Lower lobe of right lung (tissue), 2 donors: ENCODE results near the gene WWTR1. TPM values are rescaled to one million over a fixed set of nuclear protein-coding genes. Genes with fewer than 3 reads are reported as not detected.

ENCODE experiments used
- ATAC-seq, 2 donors: fragments of 200-7000 bp; cut with Tn5 transposase; one replicate each; pipeline ENCODE4 v1.9.1; 2020 to 2022; ENCODE audit warnings: mild to moderate bottlenecking in 2 of 2, moderate library complexity in 2 of 2
- DNase-seq: peaks from one replicate; pipeline ENCODE4 v3.0.0-alpha.2; 2020
- H3K27ac ChIP-seq: fragments of 200-600 bp; one replicate; pipeline ENCODE4 v1.8.0; 2022
- H3K27me3 ChIP-seq: fragments of 200-600 bp; one replicate; pipeline ENCODE4 v1.8.0; 2022; ENCODE audit warnings: low read depth
- H3K36me3 ChIP-seq: fragments of 200-600 bp; one replicate; pipeline ENCODE4 v1.8.0; 2022; ENCODE audit warnings: mild to moderate bottlenecking
- H3K4me1 ChIP-seq: fragments of 200-600 bp; one replicate; pipeline ENCODE4 v1.8.0; 2022
- H3K4me3 ChIP-seq: fragments of 200-600 bp; one replicate; pipeline ENCODE4 v1.8.0; 2022; ENCODE audit warnings: mild to moderate bottlenecking
- H3K9me3 ChIP-seq: fragments of 200-600 bp; one replicate; pipeline ENCODE4 v1.8.0; 2022
- intact Hi-C: fragments of 100-400 bp; cut with DNase I; formaldehyde crosslinking; loops from one replicate; pipeline ENCODE4 v1.11.0; 2022
- total RNA-seq: library from RNA; stranded (reverse); fragmentation: NEBNext Ultra II Directional; extraction: Animal tissue kit (Norgen Biotek cat#: 25700); gene quantifications from one replicate; pipeline ENCODE4 v1.2.1, GENCODE V29; 2021
- TF ChIP-seq, protein P1 (sequence below): fragments of 200-600 bp; IDR thresholded peaks from one replicate; pipeline ENCODE4 v1.8.0; 2022; ENCODE audit warnings: antibody characterized with exemption, mild to moderate bottlenecking
- donor health status: DM: no; HTN: yes; CAD: no; lungs with severe emphysema.

WWTR1 gene
- total RNA-seq, 1 donor from 2014 or later: 89.5 TPM

DNA sequence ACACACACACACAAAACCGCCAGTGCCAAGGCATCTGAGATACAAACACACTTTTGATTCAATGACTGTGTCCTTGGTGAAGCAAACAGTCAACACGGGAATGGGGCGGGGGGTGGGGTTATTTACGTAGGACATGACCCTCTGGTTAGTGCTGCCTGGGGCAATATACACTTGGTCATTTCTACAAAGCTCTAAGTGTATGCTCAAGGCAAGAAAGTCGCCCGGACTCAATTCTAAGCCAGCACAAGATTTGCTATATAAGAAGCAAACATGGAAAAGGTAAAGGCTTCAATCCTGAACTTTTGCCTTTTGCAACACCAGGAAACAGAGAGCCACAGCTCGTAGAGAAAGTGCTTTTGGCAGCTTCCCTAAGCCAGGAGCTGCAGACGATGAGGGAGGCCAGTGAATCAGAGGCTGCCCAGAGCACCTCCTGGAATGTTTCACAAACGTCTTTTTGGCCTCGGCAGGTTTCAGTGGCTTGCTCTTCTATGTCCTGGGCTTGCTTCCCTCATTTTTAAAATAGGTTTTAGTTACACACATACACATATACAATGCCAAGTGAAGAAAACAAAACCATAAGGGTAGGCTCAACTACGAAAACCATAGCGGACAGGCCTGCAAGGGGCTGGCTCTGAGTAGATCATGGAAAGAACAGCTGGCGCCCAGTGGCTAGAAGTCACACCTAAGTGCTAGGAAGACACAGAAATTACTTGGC lies 109.7 kb downstream of the WWTR1 start:
- Histone ChIP-seq H3K27me3 (no peaks in the 10 kb centered on the region), H3K9me3 (no peaks in the 10 kb centered on the region), H3K36me3 (no peaks in the 10 kb centered on the region), H3K4me1 (peaks cover 22% of the 10 kb centered on the region), H3K4me3 (no peak overlapping the region), H3K27ac (peak overlapping the region; percentile 62)
- intact Hi-C loops: no loop called here
- TF ChIP-seq, protein P1, sequence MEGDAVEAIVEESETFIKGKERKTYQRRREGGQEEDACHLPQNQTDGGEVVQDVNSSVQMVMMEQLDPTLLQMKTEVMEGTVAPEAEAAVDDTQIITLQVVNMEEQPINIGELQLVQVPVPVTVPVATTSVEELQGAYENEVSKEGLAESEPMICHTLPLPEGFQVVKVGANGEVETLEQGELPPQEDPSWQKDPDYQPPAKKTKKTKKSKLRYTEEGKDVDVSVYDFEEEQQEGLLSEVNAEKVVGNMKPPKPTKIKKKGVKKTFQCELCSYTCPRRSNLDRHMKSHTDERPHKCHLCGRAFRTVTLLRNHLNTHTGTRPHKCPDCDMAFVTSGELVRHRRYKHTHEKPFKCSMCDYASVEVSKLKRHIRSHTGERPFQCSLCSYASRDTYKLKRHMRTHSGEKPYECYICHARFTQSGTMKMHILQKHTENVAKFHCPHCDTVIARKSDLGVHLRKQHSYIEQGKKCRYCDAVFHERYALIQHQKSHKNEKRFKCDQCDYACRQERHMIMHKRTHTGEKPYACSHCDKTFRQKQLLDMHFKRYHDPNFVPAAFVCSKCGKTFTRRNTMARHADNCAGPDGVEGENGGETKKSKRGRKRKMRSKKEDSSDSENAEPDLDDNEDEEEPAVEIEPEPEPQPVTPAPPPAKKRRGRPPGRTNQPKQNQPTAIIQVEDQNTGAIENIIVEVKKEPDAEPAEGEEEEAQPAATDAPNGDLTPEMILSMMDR: no peak
- ATAC-seq (peak; percentile 85 to 89), DNase-seq (no peak)

DNA sequence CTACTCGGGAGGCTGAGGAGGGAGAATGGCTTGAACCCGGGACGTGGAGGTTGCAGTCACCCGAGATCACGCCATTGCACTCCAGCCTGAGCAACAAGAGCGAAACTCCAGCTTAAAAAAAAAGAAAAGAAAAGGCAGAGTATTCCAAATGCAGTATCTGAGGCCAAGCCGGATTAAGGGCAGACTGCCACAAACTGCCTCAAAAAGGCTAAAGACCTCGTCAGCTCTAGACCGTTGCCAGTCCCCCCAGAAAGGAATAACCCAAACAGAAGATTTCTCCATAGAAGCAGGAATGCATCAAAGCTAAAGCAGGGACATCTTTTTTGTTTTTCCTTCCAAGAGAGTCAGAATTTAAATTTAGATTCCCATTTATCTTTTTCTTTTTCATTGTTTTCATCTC lies 110.4 kb downstream of the WWTR1 start:
- ATAC-seq (peak in 1 of 2 donors; percentile 28), DNase-seq (no peak)
- Histone ChIP-seq H3K36me3 (peaks cover under 1% of the 10 kb centered on the region), H3K27ac (peak overlapping the region; percentile 62), H3K4me1 (peaks cover 28% of the 10 kb centered on the region), H3K9me3 (no peaks in the 10 kb centered on the region), H3K27me3 (no peaks in the 10 kb centered on the region), H3K4me3 (no peak overlapping the region)
- TF ChIP-seq, protein P1: no peak
- intact Hi-C loops: no loop called here

DNA sequence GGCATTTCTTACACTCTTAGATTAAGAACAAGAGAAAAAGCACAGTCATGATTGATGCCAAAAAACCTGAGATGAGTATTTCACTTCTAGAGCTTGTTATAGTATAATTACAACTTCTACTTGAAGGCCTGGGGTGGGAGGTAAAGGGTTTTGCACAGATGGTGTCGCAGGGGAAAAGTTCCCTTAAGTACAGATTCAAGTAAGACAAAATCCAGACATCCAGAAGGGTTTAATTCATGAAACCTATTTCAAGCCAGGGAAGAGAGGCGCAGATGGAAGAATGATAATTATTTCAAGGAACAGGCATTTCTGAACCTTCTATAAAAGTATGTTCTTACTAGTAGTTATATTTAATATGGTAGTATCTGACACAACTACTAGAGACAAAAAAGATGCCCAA lies 112.8 kb downstream of the WWTR1 start:
- DNase-seq (no peak), ATAC-seq (no peak)
- intact Hi-C loops: no loop called here
- no peaks in the 10 kb centered on the region for H3K27me3 ChIP-seq
- H3K4me1 ChIP-seq: peaks cover 25% of the 10 kb centered on the region
- peaks cover 15% of the 10 kb centered on the region for H3K36me3 ChIP-seq
- no peak overlapping the region for H3K4me3 ChIP-seq
- H3K27ac ChIP-seq: no peak overlapping the region
- TF ChIP-seq, protein P1: no peak
- no peaks in the 10 kb centered on the region for H3K9me3 ChIP-seq

DNA sequence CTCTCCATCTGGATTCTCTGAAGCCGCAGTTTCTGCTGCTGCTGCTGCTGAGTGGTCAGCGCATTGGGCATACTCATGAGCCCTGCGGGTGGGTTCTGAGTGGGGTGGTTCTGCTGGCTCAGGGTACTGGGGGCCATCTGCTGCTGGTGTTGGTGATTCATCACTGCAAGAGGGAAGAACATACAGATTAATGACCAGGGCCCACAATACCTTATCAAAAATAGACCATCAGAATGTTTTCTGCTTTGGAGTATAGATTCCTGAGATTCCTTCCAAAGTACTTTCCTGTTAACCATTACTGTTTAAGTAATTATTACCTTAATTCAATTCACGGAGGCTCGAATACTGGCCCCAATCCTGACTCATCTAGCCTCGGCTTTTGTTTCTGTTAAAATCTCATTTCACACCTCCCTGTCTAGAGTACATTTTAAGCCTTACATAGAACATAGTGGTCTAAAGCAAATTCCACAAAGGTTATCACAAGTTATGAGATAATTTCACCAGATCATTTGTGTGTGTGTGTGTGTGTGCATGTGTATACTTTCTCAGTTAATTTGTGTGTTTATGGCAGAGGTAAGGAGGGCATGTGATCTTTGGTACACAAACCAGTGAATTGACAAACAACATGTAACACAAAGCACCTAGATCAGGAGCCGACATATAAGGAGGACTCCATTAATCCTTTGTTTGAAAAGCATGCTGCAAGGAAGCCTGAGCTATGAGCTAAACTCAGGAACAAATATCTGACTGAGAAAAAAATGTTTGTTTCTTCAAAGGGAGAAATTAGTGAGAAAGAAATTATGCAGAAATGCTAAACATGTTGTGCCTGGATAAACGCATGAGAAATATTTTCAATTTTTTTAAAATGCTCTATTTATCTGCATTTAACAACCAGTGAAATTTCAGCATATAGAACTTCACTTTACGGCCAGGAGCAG lies 115.2 kb downstream of the WWTR1 start:
- H3K4me1 ChIP-seq: peaks cover 14% of the 10 kb centered on the region
- no peaks in the 10 kb centered on the region for H3K27me3 ChIP-seq
- ATAC-seq: peak; percentile 70 to 78
- H3K27ac ChIP-seq: peak overlapping the region; percentile 38
- no peaks in the 10 kb centered on the region for H3K9me3 ChIP-seq
- TF ChIP-seq, protein P1: no peak
- no peak overlapping the region for H3K4me3 ChIP-seq
- no peak for DNase-seq
- intact Hi-C loops: no loop called here
- H3K36me3 ChIP-seq: peaks cover 15% of the 10 kb centered on the region

DNA sequence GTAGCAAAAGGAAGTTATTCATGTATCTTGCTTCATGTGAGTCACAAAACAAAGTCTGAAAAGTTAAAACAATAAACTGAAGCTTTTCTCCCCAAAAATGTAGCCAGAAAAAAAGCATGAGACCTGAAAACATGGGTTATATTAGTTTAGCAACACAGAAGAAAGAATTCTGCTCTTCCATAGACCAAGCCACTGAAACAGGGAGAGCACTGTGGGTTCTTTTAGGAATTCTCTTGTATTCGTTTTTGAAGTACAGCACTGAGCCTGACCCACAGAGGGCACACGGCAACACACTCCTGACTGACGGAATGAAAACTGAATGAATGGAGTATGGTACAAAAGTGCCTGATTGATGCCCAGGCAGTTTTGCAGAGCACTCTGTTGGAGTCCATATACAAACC lies 116.7 kb downstream of the WWTR1 start:
- intact Hi-C loops: no loop called here
- Histone ChIP-seq H3K4me3 (no peak overlapping the region), H3K27ac (no peak overlapping the region), H3K27me3 (no peaks in the 10 kb centered on the region), H3K4me1 (peaks cover 22% of the 10 kb centered on the region), H3K9me3 (no peaks in the 10 kb centered on the region), H3K36me3 (peaks cover 15% of the 10 kb centered on the region)
- peak in 1 of 2 donors; percentile 20 for ATAC-seq
- no peak for DNase-seq
- TF ChIP-seq, protein P1: no peak
